Muscle of arm (tissue), 14 donors: Measurements from ENCODE around the gene BBX. TPM values are rescaled to one million over a fixed set of nuclear protein-coding genes. Genes with fewer than 3 reads are reported as not detected.

ENCODE experiments used
- DNase-seq: peaks from one replicate; pipeline ENCODE4 v3.0.0-alpha.2; 2013
- long read RNA-seq, 11 donors: transcript quantifications; one replicate each; lab custom pipeline, GENCODE V29; 2026
- polyA plus RNA-seq, 12 donors: library from polyadenylated mRNA; unstranded; fragments of 120-200 nt; gene quantifications; one replicate each; pipeline ENCODE4 v1.2.1, GENCODE V29; 2013; ENCODE audit not compliant: insufficient read length in 12 of 12

Gene BBX
- 100 to 1,000 TPM in 1 of 12 donors, 10 to 100 TPM in 11; 38.2 to 106 (median 49.0) TPM for polyA plus RNA-seq
- long read RNA-seq, donor 1, partial matches to known transcripts: 17 of 19 reads
- long read RNA-seq, donor 1, other reads (novel, unspliced or antisense): 0 of 19 reads
- long read RNA-seq, donor 2, partial matches to known transcripts: 19 of 19 reads
- long read RNA-seq, donor 2, other reads (novel, unspliced or antisense): 0 of 19 reads
- long read RNA-seq, donor 3, partial matches to known transcripts: 9 of 10 reads
- long read RNA-seq, donor 3, other reads (novel, unspliced or antisense): 0 of 10 reads
- long read RNA-seq, donor 4, partial matches to known transcripts: 8 of 8 reads
- long read RNA-seq, donor 4, other reads (novel, unspliced or antisense): 0 of 8 reads
- long read RNA-seq, donor 5, partial matches to known transcripts: 74 of 77 reads
- long read RNA-seq, donor 5, other reads (novel, unspliced or antisense): 0 of 77 reads
- long read RNA-seq, donor 6: 0 reads
- long read RNA-seq, donor 7, partial matches to known transcripts: 8 of 8 reads
- long read RNA-seq, donor 7, other reads (novel, unspliced or antisense): 0 of 8 reads
- long read RNA-seq, donor 8, full-length matches to known transcripts: 3 of 27 reads
- long read RNA-seq, donor 8, partial matches to known transcripts: 24 of 27 reads
- long read RNA-seq, donor 8, other reads (novel, unspliced or antisense): 0 of 27 reads
- long read RNA-seq, donor 9, partial matches to known transcripts: 13 of 13 reads
- long read RNA-seq, donor 9, other reads (novel, unspliced or antisense): 0 of 13 reads
- long read RNA-seq, donor 10, full-length matches to known transcripts: 4 of 24 reads
- long read RNA-seq, donor 10, partial matches to known transcripts: 20 of 24 reads
- long read RNA-seq, donor 10, other reads (novel, unspliced or antisense): 0 of 24 reads
- long read RNA-seq, donor 11, partial matches to known transcripts: 11 of 12 reads
- long read RNA-seq, donor 11, other reads (novel, unspliced or antisense): 0 of 12 reads

- DNase-seq: peak; percentile 99
These were observed at the start of gene BBX for GRCh38 chr3:107522510-107523288. BBX (plus strand) TSS chr3:107522962; CDS start chr3:107710461, 187,499 bp downstream.

GRCh38 chr3:107476462-107476861 lies 46.3 kb upstream of the BBX start:
- no peak for DNase-seq

GRCh38 chr3:107487490-107487889 lies 35.3 kb upstream of the BBX start:
- DNase-seq: no peak

DNA sequence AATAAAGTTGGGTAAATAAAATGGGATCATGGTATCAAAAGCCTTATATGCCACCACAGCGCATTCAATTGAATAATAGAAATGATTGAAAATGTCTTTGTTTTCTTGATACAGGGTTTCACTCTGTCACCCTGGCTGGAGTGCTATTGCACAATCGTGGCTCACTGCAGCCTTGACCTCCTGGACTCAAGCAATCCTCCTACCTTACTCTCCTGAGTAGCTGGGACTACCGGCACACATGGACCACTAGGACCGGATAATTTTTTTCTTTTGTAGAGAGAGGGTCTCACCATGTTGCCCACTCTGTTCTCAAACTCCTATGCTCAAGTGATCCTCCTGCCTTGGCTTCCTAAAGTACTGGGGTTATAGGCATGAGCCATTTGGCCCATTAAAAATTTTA lies 33.8 kb upstream of the BBX start:
- DNase-seq: no peak

DNA sequence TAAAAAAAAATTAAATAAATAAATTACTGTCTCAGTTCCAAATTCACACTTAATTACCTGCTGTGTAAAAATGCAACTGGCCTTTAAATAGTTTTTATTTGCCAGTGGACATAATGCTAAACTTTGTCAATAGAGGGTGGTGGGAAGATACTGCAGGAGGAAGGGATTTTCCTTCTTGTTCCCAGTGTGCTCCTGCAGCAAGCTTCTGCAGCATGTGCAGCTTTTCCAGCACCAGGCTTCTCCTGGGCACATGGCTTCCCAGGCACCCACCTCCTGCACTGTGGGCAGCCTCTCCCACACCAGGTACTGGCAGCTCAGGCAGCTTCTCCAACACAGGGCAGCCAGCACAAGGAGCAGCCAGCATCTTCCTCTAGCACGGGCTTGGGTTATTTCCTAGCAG lies 29.6 kb upstream of the BBX start:
- DNase-seq: no peak

DNA sequence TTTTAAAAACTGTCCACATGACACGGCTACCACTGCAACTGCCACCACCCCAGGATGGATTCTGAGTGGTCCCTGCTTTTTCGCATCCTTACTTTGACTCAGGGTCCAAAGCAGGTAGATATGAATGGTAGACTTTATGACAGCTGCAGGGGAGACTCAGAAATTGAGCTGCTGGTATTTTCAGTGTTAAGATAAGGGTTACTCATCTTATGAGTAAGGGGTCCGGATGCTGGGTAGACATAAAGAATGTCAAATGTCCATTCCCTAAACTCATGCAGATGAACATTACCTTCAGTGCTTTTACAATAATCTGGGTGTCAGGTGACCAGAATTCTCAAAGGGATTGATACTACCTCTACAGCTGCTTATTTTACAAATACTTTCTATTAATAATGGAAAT lies 25.9 kb upstream of the BBX start:
- no peak for DNase-seq

DNA sequence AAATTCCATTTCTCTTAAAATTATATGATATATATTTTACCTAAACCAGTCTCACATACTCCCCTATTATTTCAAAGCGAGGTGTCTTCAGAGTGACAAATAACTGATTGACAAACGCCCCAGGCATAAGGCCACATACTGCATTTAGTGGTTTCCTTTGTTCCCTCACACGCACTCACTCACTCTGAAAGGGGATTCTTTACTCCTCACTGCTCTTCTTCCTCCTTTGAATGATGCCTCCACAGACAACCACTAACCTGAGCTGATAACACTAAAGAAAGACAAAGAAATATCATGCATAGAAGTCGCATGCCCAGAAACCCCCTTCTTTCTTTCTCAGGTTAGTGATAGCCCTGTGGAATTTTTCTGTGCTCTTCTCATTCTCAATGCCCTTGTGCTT lies 24.1 kb upstream of the BBX start:
- DNase-seq: no peak

DNA sequence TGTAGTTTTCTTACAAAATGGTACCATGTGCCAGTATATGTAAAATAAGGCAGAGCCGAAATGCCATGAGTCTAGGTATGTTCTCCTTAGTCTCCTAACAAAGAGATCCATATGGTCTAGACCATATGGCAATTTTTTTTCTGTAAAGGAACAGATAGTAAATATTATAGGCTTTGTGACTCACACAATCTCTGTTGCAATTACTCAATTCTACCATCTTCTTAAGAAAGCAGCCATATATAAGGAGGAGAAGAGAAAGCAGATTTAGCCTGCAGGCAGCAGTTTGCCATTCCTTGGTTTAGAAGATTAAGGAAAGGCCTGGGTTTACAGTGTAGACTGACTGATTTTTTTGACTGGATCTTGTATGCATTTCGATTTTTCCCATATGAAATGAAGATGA lies 16.3 kb upstream of the BBX start:
- DNase-seq: no peak

DNA sequence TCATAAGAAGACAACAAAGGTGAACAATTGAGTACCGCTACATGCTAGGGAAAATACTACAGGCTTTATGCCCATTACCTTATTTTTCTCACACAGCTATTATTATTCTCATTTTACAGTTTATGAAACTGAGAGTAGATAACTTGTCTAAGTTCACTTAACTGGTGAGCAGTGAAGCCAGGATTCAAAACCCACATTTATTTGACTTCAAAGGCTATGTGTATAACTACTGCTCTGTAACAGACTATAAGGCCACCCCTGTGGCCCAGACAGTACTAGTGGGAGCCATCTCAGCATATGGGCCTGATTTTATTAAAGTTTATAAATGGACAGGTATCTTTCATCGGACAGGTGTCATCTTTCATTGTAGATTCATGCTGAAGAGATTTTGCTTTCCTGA lies 14.4 kb upstream of the BBX start:
- DNase-seq: no peak

GRCh38 chr3:107512108-107512507 lies 10.7 kb upstream of the BBX start:
- DNase-seq: no peak

DNA sequence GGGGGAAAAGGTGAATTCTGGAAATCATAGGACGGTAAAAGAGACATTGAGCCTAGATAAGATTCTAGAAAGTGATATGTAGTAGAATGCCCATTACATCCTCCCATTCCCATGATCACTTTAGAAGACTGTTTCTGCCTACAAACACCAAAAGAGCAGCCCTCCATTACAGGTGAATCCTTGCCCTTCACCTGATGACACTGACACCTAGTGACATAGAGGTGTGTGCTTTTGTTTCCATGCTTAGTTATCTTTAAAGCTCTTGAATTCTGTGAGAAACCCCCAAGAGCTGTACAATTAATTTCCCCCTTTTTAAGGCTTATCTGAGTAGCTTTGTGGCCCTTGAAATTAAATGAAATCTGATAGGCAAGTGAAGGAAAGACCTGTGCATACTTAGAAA lies 8.3 kb upstream of the BBX start:
- no peak for DNase-seq

DNA sequence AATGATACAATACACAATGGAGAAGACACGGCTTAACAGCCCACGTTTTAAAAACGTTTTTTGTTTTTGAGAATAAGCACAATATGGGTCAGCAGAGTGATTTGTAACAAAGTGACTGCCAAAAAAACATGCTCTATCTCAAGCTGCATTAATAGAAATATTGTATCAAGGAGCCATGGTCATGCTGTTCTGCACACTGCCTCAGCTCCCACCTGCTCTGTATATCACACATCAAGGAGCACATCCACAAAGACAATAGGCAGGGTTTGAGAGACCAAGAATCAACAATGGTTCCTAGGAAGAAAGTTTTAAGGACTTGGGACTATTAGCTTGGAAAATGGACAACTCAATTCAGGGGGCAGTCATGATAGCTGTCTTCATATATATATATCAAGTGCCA lies 6.3 kb upstream of the BBX start:
- no peak for DNase-seq

DNA sequence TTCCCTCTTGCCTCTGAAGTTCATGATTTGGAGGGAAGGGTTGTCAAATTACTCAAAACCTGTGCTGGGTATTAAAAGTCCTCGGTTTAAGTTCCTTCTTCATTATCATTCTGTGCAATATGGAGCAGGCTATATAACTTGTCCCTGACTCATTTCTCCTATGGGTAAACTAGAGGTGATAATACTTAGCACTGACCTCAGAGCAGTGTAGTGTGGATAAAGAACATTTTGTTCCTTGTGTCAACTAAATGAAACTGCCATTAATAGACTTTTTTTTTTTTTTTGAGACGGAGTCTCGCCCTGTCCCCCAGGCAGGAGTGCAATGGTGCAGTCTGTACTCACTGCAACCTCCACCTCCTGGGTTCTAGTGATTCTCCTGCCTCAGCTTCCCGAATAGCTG lies 2.2 kb upstream of the BBX start:
- no peak for DNase-seq

DNA sequence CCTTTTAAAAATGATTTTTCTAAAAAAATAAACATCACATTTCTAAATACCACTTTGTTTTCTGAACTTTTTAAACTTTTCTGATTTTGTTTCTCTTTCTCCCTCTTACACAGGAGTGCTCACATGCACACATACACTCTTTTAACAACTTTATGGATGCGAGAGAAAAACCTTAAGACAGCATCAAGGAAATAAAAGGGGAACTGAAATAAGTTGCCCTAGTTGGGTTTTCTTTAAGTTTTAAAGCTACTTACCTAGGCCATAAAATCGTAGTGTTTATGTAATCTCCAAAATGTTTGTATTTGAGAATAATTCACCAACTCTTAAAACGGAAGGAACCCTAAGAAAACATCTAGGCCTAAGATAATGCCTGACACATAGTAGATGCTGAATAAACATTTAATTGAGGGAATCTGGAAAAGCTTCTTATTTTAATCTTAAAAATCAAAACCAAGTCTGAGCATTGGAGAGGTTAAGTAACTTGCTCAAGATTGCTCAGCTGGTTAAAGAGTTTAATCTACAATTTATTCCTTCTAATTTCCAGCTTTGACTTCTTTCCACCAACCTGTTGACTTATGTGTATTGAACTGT lies 1.2 kb upstream of the BBX start:
- no peak for DNase-seq

GRCh38 chr3:107523289-107523538 lies 452 bp downstream of the BBX start:
- no peak for DNase-seq

DNA sequence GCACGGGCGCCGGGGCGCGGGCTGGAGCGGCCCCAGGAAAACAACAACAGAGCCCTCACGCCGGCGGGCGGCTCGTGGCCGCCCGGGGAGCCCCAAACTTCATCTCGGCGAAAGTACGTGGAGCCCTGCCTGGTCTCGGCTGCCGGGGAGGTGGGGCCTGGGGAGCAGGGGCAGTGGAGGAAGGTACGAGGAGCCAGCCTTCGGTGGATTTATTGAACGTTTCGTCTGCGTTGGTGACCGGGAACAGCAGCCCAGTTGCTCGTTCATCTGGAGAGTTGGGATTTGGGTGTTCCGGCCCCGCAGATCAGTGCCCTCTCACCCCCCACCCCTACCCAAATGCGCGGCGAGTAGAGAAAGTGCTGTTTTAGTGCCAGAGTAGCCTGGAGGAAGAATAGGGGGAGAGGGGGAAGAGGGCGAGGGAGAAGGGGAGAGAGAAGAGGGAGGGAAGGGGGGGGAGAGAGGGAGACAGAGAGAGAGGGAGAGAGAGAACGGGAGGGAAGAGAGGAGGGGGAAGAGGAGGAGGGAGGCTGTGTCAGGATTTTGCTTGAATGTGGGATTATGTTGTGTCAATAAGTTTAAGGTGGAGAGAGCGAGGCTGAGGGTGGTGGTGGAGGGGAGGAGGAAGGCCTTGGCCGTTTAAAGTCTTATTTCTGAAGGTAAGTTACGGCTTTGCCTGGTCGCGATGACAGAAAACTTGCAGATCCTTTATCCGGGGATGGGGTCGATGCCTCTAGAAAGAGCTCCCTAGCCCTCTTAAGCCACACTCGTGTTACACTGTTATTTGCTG lies 970 bp downstream of the BBX start:
- DNase-seq: peak; percentile 72

DNA sequence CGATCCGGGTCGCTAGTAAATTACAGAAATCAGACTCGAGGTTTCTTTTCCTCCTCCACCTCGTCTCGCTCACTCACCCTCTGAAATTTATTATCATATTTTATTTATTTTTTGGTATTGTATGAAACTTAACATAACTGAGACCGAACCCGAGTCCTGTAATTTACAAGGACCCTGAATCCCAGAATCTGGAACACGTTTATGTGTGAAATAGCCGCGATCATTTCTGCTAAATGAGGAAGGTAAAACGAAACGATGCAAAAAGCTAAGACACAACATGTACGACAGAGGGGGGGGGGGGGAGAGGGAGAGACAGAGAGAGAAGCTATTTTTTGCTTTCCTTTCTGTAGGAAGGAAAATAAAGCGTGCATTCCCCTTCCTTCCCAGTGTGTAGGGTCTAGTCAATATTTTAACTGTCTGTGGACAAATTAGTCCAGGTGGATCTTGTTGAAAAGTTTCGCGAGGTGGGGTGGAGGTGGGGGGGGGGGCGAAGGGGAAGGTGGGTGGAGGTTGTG lies 1.6 kb downstream of the BBX start:
- no peak for DNase-seq

- DNase-seq: peak; percentile 61
These were observed 2.3 kb downstream of the BBX start for GRCh38 chr3:107524841-107525643.

DNA sequence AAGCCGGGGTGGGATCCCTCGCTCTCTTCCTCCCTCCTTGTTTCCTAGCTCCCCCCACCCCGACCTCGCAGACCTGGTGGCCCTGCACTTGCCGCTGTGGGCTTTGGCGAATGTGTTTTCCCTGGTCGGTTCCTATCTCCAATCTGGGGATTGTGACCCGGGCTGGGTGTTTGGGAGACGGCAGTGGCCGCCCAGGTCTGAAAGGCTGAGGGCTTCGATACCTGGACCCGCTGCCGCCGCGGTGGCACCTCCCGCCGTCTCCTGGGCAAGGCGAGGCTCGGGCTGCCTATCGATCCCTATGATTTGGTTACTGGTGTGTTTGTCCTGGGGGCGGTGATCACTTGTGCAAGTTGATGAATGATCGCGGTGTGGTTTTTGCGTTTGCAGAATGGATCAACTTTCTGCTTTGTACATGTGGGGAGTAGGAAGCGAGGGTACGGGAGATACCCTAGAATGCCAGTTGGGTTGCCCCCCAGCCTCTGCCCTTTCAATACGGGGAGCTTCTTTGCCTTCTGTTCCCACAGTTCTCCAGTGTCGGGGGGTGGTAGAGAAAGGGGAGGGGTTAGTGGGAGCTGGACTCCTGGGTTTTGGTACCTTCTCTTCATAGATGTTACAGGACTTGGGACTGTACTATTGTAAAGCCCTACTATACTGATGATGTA lies 3.0 kb downstream of the BBX start:
- DNase-seq: no peak
